ENCODE measurements around the gene PMP22.
"Not testable (repeated sequence)": the region's sequence is repeated elsewhere in the genome, so short reads cannot be mapped to it uniquely, and the experiment has no call there.

Gene PMP22

DNA sequence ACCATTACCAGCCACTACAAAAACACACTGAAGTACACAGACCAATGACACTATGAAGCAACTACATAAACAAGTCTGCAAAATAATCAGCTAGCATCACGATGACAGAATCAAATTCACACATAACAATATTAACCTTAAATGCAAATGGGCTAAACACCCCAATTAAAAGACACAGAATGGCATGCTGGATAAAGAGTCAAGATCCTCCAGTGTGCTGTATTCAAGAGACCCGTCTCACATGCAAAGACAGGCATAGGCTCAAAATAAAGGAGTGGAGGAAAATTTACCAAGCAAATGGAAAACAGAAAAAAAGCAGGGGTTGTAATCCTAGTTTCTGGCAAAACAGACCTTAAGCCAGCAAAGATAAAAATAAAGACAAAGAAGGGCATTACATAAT lies 64.6 kb downstream of the PMP22 start:
- DNase-seq: not testable (repeated sequence)

DNA sequence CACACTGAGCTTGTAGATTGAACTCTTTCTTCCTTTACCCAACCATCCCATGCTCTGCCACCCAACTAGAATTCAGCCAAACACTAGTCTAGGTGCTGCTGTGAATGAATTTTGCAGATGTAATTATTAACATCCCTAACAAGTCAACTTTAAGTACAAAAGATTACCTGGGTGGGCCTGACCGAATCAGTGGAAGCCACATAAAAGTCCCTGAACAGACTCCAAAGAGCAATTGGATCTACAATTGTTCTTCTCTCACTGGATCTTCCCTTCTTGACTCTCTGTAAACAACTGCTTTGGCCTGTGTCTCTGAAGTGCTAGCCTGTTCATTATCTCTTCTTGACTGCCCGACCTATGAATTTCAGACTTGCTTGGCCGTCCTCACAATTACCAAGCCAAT lies 67.9 kb downstream of the PMP22 start:
- no peak for DNase-seq

DNA sequence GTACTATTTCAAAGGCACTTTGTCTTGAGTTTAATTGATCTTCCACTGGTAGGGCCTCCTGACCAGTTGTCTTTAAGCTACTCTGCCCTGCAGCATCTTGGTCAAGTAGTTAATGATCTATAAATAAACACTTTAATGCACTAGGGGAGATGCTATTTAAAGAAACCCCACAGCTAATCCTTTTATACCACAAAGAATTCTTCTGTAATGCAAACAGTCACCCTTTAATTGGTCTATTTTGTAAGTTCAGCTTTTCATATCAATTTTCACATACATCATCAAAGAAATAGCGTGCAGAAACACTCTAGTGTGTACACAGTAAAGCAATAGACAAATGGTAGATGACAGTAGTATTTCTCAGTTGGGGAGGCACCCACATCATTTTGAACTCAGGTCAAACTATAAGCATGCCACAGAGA lies 70.3 kb downstream of the PMP22 start:
- no peak for DNase-seq

DNA sequence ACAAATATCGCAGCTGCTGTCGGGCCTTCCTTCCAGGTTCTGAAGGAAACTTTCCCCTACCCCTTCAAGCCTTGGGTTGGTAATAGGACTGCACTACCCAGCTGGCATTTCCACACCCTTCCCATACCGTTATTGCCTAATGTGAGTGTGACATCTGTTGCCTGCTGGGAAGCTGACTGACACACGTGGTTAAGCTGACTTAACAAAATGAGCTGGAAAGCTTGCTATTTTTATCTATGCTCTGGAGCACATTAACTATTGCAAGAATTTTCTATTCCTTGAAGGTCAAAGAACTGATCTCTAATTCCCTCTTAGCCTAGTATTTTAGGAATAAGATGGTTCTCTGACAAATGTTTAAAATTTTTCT lies 79.5 kb downstream of the PMP22 start:
- no peak for DNase-seq

DNA sequence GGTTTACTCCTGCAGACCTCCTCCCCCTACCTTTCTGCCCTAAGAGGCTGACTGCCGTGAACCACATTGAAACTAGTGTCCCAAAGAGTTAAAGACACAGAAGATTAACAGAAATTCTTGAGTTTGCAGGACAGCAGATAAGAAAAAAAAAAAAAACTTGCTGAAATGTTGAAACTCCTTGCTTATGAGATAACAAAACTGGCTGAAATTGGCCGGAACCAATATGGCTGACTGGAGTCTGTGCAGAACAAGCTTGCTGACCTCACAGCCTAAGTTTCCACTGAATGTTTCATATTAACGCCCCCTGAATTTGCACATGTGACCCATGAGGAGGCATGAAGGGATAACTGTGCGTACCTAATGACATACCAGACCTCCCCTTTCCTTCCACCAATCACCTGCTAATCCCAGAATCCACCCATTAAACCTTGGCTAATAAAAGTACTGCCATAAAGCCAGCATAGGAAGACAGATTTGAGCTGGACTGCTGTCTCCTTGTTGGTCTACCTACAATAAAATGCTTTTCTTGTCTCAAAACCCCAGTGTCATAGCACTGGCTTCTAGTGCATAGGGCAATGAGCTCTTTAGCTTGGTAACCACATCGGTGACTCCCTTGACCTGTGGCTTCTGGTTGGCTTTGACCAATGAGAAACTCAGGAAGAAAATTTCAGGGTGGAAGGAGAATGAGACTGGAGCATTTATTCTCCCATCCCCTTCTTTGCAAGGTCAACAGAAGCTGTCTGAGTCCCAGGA lies 80.1 kb downstream of the PMP22 start:
- DNase-seq: no peak

GRCh38 chr17:15181816-15182215 lies 83.3 kb downstream of the PMP22 start:
- no peak for DNase-seq

DNA sequence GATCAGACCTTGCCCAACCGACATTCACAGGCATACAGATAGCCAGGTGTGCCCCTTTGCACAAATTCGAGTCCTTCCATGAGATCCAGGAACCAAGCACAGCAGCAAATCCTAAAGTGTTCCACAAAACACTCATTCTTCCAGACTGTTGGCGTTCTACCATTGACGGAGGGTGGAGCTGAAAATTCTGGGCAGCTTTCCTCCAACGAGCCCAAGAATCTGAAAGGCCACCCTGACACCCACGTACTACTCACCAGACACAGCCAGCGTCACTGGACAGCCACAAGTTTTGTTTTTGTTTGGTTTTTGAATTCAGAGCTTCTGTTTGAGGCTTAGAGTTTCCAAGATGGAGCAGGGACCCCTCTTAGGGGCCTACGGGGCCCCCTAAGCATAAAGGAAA lies 83.8 kb downstream of the PMP22 start:
- DNase-seq: no peak

DNA sequence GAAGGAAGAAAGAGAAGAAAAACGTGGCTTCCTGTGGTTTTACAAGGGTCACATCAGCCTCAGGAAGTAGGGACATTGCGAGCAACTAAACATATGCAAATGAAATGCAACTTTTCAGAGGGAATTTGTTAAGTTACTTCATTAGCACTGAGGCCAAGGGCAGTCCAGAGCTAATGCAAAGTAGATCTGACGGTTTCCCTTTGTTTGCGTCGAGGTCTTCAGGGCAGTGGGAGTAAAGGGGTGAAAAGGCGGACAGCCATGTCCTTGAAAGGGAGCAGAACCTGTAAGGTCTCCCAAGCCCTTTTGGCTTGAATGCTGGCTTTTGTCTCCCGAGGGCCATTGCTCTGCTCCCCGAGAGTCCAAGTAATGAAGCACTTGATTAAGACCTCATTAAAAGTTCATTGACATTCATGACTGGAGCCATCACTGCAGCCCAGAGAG lies 85.0 kb downstream of the PMP22 start:
- DNase-seq: no peak

Measured in NCI-H446 treated with DMSO at 0.1 percent for 48 hours (cell line).